OCI-LY7 (cell line): Measurements from ENCODE around the gene TGFB1.

ENCODE experiments used
- EZH2phosphoT487 ChIP-seq: fragments of 200-600 bp; sonication (generic); IDR thresholded peaks from 2 replicates; pipeline ENCODE4 v1.6.1; 2018; ENCODE audit warnings: low read depth, borderline replicate concordance, mild to moderate bottlenecking, mixed run types, antibody characterized with exemption, low read length, moderate library complexity, mixed read lengths
- TF ChIP-seq, protein P1 (sequence below): fragments of 200-600 bp; sonication (generic); conservative IDR thresholded peaks from 2 replicates; pipeline ENCODE4 v1.5.1; 2014; ENCODE audit warnings: mild to moderate bottlenecking, antibody characterized with exemption, low read length, moderate library complexity, mixed read lengths

DNA sequence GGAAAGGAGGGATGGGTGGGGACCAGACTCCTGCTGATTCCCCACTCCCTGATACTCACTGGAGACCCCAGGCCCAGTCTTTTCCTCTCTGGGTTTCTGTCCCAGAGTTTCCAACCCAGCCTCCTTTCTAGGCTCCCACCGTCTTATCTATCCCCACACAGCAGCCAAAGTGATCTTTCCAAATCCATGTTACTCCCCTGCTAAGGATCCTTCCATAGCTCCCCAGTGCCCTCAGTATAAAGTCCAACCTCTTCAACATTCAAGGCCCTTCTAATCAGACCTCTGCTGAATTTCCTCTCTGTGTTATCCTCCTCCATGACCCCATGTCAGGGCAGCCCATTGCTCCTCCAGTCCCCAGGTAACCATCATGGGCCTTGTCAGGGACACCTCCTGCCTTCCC lies 1.3 kb upstream of the TGFB1 start:
- TF ChIP-seq, protein P1, sequence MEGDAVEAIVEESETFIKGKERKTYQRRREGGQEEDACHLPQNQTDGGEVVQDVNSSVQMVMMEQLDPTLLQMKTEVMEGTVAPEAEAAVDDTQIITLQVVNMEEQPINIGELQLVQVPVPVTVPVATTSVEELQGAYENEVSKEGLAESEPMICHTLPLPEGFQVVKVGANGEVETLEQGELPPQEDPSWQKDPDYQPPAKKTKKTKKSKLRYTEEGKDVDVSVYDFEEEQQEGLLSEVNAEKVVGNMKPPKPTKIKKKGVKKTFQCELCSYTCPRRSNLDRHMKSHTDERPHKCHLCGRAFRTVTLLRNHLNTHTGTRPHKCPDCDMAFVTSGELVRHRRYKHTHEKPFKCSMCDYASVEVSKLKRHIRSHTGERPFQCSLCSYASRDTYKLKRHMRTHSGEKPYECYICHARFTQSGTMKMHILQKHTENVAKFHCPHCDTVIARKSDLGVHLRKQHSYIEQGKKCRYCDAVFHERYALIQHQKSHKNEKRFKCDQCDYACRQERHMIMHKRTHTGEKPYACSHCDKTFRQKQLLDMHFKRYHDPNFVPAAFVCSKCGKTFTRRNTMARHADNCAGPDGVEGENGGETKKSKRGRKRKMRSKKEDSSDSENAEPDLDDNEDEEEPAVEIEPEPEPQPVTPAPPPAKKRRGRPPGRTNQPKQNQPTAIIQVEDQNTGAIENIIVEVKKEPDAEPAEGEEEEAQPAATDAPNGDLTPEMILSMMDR = no peak
- no peak for TF ChIP-seq EZH2phosphoT487
